ENCODE data around the gene TSPAN9. TPM values are rescaled to one million over a fixed set of nuclear protein-coding genes. Genes with fewer than 3 reads are reported as not detected.

The TSPAN9 gene
- total RNA-seq, 1 experiment from 2014 or later: 7.7 TPM

GRCh38 chr12:3168223-3169221 is 91.3 kb downstream of the TSPAN9 start:
- Histone ChIP-seq H3K4me1 (ENCODE audit: control insufficient read depth, insufficient read depth, low read length) (no peaks in the 10 kb centered on the region), H3K4me3 (ENCODE audit: low read depth in 2 of 2, low read length in 2 of 2) (no peak overlapping the region), H3K36me3 (ENCODE audit: control insufficient read depth, insufficient read depth, low read length) (no peaks in the 10 kb centered on the region), H3K27me3 (ENCODE audit: control insufficient read depth, insufficient read depth, low read length) (no peaks in the 10 kb centered on the region), H3K9me3 (ENCODE audit: control insufficient read depth, insufficient read depth, low read depth, low read length) (no peaks in the 10 kb centered on the region), H3K27ac (ENCODE audit: low read length) (no peak overlapping the region)
- peak; percentile 22 for DNase-seq (ENCODE audit: low read depth, low spot score)
- CTCF ChIA-PET: no interaction called here
- TF ChIP-seq SIN3A (IDR thresholded peaks at IDR 0.05; ENCODE audit: borderline replicate concordance, insufficient read depth, low read depth, low read length) (no peak), CTCF (IDR thresholded peaks at IDR 0.05) (no peak), TCF7L2 (IDR thresholded peaks at IDR 0.05; ENCODE audit: low read depth, low read length) (no peak), REST (IDR thresholded peaks at IDR 0.05; ENCODE audit: insufficient read depth in 1 of 2, low read depth in 2 of 2, low read length in 1 of 2) (no peak), POLR2AphosphoS5 (IDR thresholded peaks at IDR 0.05; ENCODE audit: low read depth, low read length) (no peak)
- BruUV-seq (replicated peaks): no TSS peak
- no peak for ATAC-seq
- intact Hi-C loops (cut with micrococcal nuclease; ENCODE audit: unreplicated experiment) (no loop called here), in situ Hi-C loops (cut with HindIII; ENCODE audit: low pct_unique_long_range_greater_than_20kb, low sequenced_read_pairs) (no loop called here)
- POLR2A ChIA-PET: no interaction called here

GRCh38 chr12:3170423-3171194 is 93.4 kb downstream of the TSPAN9 start:
- CTCF ChIA-PET: no interaction called here
- H3K4me1 ChIP-seq (ENCODE audit: control insufficient read depth, insufficient read depth, low read length): no peaks in the 10 kb centered on the region
- ATAC-seq (peak; percentile 54; the same call in 1 of the 2 replicates), DNase-seq (ENCODE audit: low read depth, low spot score) (no peak)
- no peaks in the 10 kb centered on the region for H3K27me3 ChIP-seq (ENCODE audit: control insufficient read depth, insufficient read depth, low read length)
- intact Hi-C loops (cut with micrococcal nuclease; ENCODE audit: unreplicated experiment) (no loop called here), in situ Hi-C loops (cut with HindIII; ENCODE audit: low pct_unique_long_range_greater_than_20kb, low sequenced_read_pairs) (no loop called here)
- no peak overlapping the region for H3K4me3 ChIP-seq (ENCODE audit: low read depth in 2 of 2, low read length in 2 of 2)
- H3K27ac ChIP-seq (ENCODE audit: low read length): no peak overlapping the region
- POLR2A ChIA-PET: interaction anchor here (1.1 kb wide), 1 partner anchor 14 kb away, joined by 3 read pairs; no protein-coding TSS in a partner anchor
- TF ChIP-seq CTCF (IDR thresholded peaks at IDR 0.05): no peak
- TF ChIP-seq SIN3A (IDR thresholded peaks at IDR 0.05; ENCODE audit: borderline replicate concordance, insufficient read depth, low read depth, low read length): no peak
- TF ChIP-seq POLR2AphosphoS5 (IDR thresholded peaks at IDR 0.05; ENCODE audit: low read depth, low read length): no peak
- no peak for TF ChIP-seq REST (IDR thresholded peaks at IDR 0.05; ENCODE audit: insufficient read depth in 1 of 2, low read depth in 2 of 2, low read length in 1 of 2)
- no peak for TF ChIP-seq TCF7L2 (IDR thresholded peaks at IDR 0.05; ENCODE audit: low read depth, low read length)
- no peaks in the 10 kb centered on the region for H3K9me3 ChIP-seq (ENCODE audit: control insufficient read depth, insufficient read depth, low read depth, low read length)
- no TSS peak for BruUV-seq (replicated peaks)
- no peaks in the 10 kb centered on the region for H3K36me3 ChIP-seq (ENCODE audit: control insufficient read depth, insufficient read depth, low read length)
